Chondrocyte (in vitro differentiated cells): ENCODE results near the gene TNFAIP1. TPM values are rescaled to one million over a fixed set of nuclear protein-coding genes. Genes with fewer than 3 reads are reported as not detected.

ENCODE experiments used
- DNase-seq: peaks from one replicate; pipeline ENCODE4 v3.0.0; 2021; ENCODE audit warnings: mixed read lengths, low spot score
- H3K27ac Mint-ChIP-seq: one replicate; pipeline ENCODE4 v1.8.0; 2021; ENCODE audit warnings: mild to moderate bottlenecking, moderate library complexity, mixed read lengths; ENCODE audit not compliant: unreplicated experiment
- H3K27me3 Mint-ChIP-seq: 2 replicates; pipeline ENCODE4 v1.8.0; 2021; ENCODE audit warnings: low read depth, mixed read lengths
- H3K36me3 Mint-ChIP-seq: 2 replicates; pipeline ENCODE4 v1.8.0; 2021; ENCODE audit warnings: low read depth, mixed read lengths
- H3K4me1 Mint-ChIP-seq: 2 replicates; pipeline ENCODE4 v1.8.0; 2021; ENCODE audit warnings: low read depth, mild to moderate bottlenecking, mixed read lengths
- H3K4me3 Mint-ChIP-seq: one replicate; pipeline ENCODE4 v1.8.0; 2021; ENCODE audit warnings: mild to moderate bottlenecking, moderate library complexity, mixed read lengths; ENCODE audit not compliant: unreplicated experiment
- H3K9me3 Mint-ChIP-seq: 2 replicates; pipeline ENCODE4 v1.8.0; 2021; ENCODE audit warnings: low read depth, mixed read lengths
- total RNA-seq: library from RNA; stranded (reverse); gene quantifications from 3 replicates; pipeline ENCODE4 v1.2.1, GENCODE V29; 2021
- TF ChIP-seq, protein P1 (sequence below): fragments of 200-600 bp; sonication (generic); IDR thresholded peaks from 2 replicates; pipeline ENCODE4 v1.5.0; 2021; ENCODE audit warnings: antibody characterized with exemption, mild to moderate bottlenecking, moderate library complexity

Gene TNFAIP1
- total RNA-seq, 1 donor from 2014 or later = 79.5 TPM

DNA sequence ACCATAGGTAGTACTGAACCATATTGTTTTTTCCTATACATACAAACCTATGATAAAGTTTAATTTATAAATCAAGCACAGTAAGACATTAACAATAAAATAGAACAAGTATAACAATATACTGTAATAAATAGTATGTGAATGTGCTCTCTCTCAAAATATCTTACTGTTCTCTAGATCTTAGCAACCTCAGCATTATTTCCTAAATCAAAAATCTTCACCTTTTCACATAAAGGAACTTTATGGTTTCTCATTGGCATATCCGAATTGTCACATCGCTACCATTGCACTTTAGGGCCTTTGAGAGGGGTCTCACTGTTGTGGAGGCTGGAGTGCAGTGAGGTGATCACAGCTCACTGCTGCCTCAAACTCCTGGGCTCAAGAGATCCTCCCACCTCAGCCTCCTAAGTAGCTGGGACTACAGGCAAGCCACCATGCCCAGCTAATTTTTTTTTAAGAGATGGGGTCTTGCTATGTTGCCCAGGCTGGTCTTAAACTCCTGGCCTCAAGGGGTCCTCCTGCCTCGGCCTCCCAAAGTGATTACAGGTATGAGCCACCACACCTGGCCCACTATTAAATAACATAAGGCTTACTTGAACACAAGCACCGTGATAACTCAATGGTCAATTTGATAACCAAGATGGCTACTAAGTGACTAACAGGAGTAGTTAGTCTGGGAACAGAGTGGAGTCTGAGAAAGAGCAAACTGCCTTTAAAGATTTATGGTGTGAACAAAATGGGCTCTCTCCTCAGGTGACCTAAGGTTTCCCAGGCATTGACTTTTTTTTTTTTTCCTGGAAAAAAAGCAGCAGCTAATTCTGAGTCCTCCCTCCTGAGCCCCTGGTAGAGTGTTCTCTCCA lies 19.5 kb upstream of the TNFAIP1 start:
- no peak overlapping the region for H3K27ac Mint-ChIP-seq
- TF ChIP-seq, protein P1, sequence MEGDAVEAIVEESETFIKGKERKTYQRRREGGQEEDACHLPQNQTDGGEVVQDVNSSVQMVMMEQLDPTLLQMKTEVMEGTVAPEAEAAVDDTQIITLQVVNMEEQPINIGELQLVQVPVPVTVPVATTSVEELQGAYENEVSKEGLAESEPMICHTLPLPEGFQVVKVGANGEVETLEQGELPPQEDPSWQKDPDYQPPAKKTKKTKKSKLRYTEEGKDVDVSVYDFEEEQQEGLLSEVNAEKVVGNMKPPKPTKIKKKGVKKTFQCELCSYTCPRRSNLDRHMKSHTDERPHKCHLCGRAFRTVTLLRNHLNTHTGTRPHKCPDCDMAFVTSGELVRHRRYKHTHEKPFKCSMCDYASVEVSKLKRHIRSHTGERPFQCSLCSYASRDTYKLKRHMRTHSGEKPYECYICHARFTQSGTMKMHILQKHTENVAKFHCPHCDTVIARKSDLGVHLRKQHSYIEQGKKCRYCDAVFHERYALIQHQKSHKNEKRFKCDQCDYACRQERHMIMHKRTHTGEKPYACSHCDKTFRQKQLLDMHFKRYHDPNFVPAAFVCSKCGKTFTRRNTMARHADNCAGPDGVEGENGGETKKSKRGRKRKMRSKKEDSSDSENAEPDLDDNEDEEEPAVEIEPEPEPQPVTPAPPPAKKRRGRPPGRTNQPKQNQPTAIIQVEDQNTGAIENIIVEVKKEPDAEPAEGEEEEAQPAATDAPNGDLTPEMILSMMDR = no peak
- no peaks in the 10 kb centered on the region for H3K36me3 Mint-ChIP-seq
- peaks cover 2% of the 10 kb centered on the region for H3K27me3 Mint-ChIP-seq
- H3K9me3 Mint-ChIP-seq = no peaks in the 10 kb centered on the region
- peaks cover 25% of the 10 kb centered on the region for H3K4me1 Mint-ChIP-seq
- DNase-seq = no peak
- H3K4me3 Mint-ChIP-seq = no peak overlapping the region

DNA sequence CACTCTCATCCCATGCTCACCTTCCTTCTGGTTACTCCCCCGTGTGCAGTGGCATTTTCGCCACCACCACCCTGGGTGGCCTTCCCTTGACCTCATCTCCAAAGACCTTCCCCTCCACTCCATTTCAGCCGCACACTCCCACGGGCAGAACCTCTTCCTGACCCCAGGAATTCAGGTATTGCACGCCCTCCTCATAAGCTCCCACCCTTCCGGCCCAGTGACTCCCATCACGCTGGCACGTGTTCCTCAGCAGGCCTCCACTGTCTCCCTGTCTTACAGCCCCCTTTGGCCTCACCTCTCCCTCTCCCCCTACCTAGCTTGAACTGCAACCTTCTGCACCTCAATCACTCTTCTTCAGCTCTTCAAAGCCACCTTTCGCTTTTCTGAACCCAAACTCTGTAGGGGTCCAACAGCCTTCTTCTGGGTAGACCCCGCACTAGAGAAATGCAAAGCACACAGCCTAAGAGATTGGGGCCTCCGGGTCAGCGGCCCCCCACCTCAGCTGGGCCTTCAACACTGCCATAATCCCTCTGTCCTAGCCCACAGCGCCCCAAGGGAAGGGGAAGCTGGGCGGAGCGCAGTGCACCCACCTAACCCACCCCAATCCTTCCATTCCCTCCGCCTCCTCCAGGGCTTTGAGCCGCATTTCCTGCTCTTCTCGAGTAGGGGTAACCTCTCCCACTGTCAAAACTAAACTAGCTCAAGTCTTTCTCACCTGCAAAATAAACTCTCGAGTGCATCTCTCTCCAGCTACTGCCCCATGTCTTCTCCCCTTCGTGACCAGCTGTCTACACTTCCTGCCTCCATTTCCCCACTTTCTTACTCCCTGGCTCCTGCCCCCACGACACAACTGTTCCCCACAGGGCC lies 18.2 kb upstream of the TNFAIP1 start:
- DNase-seq = no peak
- no peaks in the 10 kb centered on the region for H3K9me3 Mint-ChIP-seq
- no peak overlapping the region for H3K27ac Mint-ChIP-seq
- TF ChIP-seq, protein P1 = no peak
- H3K4me1 Mint-ChIP-seq = peaks cover 25% of the 10 kb centered on the region
- H3K27me3 Mint-ChIP-seq = peaks cover 2% of the 10 kb centered on the region
- H3K36me3 Mint-ChIP-seq = no peaks in the 10 kb centered on the region
- H3K4me3 Mint-ChIP-seq = peak overlapping the region; percentile 92

DNA sequence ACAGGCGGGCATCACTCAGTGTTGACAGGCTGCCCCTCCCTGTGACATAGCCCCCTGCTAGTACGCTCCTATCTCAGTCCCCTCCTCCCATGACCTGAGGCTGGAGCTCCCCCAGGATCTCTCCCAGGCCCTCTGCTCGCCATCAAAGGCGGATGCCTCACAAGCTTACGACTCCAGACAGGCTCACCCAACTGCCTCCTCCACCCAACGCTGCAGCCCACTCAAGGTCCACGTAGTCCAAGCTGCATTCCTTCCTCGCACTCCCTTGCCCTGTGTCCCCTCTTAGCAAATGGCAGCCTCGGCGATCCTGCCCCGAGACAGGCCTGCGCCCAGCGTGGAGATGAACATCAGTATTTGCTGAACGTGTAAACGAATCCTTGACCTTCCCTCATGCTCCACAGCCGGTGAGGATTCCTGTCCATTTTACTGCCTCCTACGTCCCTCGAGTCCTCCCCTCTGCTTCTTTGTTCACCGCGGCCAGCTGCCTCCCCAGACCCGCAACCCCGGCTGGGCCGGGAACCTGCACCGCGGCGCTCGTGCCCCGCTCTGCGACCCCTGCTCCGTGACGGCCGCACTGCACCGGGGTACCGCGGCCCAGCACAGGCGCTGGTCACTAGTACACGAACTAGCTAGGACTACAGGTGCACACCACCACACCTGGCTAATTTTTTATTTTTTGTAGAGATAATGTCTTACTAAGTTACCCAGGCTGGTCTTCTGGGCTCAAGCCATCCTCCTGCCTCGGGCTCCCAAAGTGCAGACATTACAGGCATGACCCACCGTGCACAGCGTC lies 17.4 kb upstream of the TNFAIP1 start:
- peak overlapping the region; percentile 85 for H3K27ac Mint-ChIP-seq

DNA sequence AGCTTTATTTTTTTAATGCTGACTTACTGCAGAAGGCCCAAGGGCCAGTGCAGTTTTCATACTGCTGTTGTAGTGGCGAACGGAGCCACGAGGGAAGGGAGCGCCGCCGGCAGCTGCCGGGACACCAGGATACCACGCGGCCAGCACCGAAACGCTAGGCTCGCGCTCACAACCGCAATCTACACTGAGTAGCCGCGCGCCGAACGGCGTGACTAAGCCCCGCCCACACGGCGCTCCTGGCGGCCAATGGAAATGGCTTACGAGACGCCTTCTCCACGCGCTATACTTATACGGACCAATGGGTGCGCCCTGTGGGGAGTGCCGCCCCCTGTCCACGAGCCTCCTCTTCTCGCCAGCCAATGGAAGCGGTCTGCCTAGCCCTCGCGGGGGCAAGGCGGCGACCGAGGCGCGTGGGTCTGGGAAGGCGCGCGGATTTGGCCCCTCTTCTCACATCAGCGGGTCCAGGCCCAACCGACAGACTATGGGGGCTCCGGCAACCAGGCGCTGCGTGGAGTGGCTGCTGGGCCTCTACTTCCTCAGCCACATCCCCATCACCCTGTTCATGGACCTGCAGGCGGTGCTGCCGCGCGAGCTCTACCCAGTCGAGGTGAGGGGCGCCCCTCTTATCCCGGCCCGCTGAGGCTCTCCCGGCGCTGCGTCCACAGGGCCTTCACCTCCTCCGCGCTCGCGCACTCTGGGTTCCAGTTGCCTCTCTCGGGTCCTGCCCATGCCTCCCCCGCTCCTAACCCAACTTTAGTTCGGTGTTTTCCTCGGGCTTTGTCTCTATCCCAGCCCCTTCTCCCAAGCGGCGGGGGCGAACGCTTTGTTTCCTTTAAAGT lies 16.6 kb upstream of the TNFAIP1 start, which contains the start of gene TMEM97:
TMEM97 (plus strand) TSS at position 442 of the 839 bp plus-strand sequence; CDS start at position 482, 40 bp downstream.
- Mint-ChIP-seq H3K4me1 (peaks cover 25% of the 10 kb centered on the region), H3K4me3 (peak within 1 kb of the TSS; percentile 92), H3K27me3 (no peaks in the 10 kb centered on the region), H3K9me3 (no peaks in the 10 kb centered on the region), H3K27ac (peak within 1 kb of the TSS; percentile 87), H3K36me3 (no peaks in the 10 kb centered on the region)
- DNase-seq = peak; percentile 98
- TF ChIP-seq, protein P1 = peak; percentile 60

More for the DNA sequence above, 17.4 kb upstream of the TNFAIP1 start:
- H3K4me1 Mint-ChIP-seq = peaks cover 25% of the 10 kb centered on the region
- no peaks in the 10 kb centered on the region for H3K36me3 Mint-ChIP-seq
- H3K9me3 Mint-ChIP-seq = no peaks in the 10 kb centered on the region
- no peak for DNase-seq
- peak overlapping the region; percentile 92 for H3K4me3 Mint-ChIP-seq
- peaks cover 2% of the 10 kb centered on the region for H3K27me3 Mint-ChIP-seq
- TF ChIP-seq, protein P1 = no peak
